ENCODE results near the gene GRIK3.

GRIK3 gene

DNA sequence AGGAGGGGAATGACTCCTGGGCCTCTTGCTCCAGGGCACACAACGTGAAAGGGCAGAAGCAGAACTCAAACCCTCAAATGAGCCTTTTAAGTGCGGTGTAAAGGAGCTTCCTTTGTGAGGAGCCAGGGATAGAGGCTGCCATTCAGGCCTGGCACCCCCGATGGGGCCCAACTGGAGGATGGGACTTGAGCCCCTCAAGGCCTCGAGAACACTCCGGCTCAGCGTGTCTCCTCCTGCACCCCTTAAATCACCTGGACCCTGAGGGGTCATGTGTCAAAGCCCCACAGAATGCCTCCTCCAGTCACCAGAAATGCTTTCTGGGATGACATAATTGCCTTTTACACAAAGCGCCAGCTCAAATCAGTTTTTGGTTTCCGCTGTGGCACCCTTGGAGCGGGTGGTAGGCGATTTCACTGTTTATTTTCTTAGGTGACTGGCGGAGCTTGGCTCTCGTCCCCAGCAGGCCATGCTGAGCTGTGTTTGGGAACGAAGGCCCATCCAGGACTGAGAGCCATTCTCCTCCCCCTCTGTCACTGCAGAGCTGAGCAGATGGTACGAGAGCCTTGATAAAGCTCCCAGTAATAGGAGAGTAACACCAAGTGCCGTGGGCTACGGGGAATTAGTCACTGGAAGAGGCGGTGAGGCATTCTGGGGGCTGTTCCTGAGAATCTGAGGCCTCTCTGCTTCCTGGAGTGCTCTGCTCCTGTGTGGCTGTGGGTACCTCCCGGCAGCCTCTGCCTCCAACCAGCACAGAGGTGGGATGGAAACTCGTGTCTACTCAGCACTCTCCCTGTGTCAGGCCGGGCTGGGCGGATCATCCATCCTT lies 163.0 kb downstream of the GRIK3 start:
- no peak for FAIRE-seq

DNA sequence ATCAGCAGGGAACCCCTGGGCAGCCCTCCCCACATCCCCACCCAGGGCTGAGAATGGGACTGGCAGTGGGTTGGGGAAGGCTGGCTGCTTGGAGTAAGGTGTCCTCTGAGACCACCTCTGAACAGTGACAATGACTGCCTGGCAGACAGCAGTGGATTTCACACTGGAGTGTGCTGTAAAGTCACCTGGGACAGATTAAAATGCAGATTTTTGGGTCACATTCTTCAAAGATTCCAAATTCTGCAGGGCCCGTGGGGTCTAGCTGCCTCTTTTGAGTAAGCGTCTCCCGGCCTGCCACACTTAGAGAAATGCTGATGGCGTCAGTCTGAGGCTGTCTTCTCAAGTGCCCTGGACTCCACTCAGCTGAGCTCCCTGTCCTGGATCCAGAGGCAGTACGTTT lies 164.5 kb downstream of the GRIK3 start:
- no peak for FAIRE-seq

DNA sequence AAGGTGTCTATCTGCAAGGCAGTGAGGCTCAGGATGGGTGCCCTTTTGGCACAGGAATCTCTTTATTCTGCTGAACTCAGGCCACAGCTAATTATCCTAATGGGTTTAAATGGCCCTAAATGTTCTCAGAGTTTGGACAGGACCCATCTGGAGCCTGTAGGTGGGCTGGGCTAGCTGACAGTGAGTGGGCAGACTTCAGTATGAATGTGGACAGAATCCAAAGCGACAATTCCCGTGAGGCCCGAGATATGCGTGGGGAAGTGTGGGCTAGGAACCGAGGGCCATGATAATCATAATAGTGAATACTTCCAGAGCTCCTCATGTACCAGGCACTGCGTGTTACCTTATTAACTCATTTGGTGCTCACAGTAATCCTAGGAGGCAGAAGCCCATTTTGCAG lies 165.3 kb downstream of the GRIK3 start:
- no peak for FAIRE-seq

DNA sequence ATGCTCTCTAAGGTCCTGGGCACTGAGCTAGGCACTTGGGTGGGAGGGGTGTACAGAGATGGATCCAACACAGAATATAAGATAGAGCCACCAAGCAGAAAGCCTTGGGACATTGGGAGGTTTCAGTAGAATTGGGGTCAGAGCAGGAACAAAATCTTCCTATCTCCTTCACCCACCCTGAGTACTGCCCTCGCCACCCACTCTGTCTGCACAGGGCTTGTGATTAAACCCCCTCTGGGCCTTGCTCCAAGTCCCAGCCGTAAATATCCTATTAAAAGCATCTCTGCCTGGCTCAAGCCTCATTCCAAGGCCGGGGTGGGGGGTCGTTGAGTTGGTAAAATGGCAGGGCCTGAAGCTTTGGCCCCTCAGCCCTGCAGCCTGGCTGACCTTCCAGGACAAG lies 166.7 kb downstream of the GRIK3 start:
- no peak for FAIRE-seq

DNA sequence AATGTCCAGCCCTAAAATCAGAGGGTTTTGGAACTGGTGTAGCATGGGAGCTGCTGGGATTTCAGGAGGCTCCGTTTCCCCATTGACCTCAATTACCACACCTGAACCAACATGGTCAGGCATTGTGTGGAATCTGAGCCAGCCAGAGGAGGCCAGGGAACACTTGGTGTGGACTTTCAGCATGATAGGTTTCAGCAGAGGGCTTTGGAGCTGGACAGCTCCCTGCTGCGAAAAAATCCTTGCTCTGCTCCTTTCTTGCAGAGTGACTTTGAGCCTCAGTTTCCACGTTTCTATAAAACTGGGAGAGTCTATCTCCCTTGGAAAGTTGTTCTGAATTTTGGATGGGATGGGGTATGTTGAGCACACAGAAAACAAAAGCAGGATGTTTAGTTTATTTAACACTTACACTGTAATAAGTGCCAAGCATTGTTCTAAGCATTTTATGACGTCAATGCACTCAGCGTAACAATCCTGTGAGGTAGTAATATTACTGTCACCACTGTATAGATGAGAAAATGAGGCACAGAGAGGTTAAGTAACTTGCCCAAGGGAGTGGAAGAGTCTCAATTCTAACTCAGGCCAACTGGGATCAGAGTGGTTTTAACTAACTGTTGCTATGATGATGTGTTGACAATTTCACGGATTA lies 168.0 kb downstream of the GRIK3 start:
- no peak for FAIRE-seq

DNA sequence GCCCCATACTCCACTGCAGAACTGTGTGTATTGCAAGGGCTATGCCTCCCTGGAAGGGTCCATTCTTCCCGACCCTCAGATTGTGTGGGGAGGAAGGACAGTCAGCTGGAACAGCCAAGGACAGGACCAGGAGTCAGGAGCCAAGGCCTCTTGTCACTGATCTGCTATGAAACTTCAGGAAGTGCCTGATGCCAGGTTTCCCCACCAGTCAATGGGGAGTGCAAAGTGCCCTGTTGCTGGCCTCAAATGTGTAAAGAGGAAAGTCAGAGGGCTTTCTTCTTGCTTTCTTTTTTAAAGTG lies 168.8 kb downstream of the GRIK3 start:
- FAIRE-seq = no peak

DNA sequence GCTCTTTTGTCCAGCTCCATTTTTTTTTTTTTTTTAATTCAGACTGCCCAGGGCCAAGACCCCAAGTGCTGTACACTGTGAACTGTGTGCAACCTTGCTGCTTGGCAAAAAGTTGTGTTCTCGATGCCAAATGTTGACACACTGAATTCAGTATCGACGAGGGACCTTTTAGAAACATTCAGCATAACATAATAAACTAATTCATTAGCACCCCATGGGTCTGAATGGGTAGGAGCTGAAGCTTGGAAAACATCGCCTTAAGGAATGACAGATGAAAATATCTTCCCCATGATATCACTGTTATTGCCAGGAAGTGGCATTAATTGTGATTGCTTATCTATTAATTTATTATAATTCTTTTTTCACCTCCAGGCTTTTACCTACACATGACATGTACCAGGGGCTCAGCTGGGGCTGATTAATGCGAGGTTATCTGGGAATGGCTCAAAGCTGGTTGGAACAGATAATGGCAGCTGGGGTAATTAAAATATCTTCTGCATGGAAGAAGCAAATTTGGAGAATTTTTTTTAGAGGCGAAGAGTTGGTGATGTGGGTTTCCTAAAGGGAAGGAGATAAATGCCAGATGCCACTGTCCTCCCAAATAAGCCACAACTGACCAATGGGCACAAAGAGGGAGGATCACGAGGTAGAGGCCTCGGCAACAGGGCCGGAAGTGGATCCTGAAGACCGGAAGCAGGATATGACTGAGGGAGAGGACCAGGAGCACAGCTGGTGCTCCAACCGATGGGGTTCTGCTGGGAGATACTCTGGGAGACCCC lies 169.3 kb downstream of the GRIK3 start:
- FAIRE-seq = no peak

DNA sequence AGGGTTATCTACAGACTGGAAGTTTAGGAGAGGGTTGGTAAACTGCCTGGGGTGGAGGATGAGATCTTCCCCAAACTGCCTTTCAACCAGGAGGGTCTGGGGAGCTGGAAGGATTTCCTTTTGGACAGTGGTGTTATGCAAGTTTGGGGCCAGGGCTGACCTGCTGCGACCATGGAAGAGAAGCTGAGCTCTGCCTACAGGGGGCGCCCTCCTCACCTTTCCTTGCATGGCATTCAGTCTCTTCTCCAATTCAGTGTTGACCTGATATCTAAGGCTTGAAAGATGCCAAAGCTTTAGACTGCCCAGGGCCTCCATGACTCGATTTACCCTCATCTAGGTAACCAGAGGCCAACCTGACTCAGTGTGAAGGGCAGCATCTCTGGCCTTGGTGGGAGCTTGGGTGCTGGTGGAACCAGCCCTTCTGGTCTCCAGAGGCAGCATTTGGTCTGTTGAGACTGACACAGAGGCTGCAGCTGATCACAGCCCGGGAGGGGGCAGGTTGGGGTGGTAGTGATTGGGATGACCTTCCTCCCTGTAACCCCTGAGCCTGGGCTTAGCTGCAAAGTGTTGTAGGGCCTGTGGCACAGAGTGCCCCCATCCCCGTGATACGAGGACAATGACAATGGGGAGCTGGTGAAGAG lies 170.0 kb downstream of the GRIK3 start:
- no peak for FAIRE-seq

DNA sequence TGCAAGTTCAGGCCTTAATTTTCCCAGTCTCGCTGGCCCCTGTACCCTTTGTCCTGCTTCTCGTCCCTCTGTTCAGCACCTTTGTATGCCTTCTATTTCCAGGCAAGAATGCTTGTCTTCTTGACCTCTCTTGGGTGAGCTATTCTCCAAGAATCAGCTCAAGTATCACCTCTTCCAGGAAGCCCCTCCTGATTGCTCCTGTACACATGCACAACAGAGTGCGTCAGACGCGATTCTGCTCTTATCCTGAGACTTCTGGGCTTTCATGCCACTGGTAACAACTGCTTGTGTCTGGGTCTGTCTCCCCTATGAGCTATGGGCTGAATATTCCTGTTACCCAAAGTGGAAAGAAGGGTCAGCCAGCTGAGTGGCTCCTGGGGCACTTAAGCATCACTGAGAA lies 170.8 kb downstream of the GRIK3 start:
- FAIRE-seq = no peak

DNA sequence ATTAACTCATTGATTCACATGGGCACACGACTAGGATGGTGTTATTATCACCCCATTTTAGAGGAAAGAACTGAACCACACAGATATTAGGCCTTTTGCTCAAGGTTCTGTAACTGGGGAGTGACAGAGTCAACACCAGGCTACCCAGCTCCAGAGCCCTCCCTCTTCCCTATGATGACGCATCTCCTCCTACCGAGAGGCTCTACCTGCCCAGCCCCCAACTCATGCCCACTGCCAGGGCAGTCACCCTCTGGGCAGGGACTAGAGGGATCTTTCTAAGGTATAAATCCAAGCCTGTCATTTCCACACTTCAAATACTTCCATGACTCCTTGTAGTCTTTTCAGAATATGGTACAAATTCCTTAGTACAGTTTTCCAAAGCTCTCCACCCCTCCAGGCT lies 171.3 kb downstream of the GRIK3 start:
- no peak for FAIRE-seq

DNA sequence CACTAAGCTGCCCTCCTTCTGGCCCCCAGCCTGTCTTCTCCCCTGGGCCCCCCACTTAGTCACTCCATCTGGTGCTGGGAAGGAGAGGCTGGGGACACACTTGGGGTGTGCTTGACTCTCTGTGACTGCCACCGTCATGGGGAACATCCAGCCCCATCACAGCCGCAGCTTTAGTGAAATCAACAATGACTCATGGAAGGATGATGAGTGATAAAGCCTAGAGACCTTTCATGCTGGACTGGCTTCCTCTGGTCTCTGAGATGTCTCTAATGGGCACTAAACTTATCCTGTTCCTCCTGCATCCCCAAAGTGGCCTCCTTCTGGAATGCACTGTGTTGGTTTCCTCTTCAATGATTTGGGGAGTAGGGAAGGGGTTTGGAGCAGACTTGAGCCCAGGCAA lies 172.9 kb downstream of the GRIK3 start:
- FAIRE-seq = no peak

DNA sequence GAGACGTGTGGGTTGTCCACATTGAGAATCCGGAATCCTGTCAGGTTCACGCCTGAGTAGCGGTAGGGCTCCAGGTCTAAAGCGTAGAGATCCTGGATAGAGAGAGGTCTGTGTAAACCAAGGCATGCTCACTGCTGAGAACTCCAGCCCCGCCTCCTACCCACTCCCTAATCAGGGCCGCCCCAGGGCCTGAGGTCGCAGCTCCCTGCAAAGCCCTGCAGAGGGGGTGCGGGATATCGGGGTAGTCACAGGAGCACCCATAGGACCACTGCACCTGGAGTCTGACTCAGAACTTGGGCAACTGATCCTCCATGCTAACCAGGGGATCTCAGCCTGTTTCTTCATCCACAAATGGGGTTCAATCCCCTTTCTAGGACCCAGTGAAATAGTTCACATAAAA lies 174.4 kb downstream of the GRIK3 start:
- no peak for FAIRE-seq

DNA sequence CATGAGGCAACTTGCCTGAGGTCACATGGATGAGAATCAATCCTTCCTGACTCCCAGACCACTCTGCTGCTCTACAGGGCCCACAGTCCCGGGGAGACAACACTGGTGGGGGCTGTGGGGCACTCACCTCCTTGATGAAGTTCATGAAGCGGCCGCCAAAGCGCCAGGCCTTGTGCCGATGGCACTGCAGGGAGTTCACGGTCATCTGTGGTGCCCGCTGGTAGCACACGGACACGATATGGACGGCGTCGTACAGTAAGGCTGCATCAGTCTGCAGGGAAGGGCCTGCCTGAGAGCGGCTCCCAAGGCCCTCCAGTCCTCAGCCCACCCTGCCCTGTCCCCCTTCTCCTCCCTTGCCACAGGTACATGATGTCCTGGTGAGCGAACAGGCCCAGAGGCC lies 175.3 kb downstream of the GRIK3 start:
- no peak for FAIRE-seq

DNA sequence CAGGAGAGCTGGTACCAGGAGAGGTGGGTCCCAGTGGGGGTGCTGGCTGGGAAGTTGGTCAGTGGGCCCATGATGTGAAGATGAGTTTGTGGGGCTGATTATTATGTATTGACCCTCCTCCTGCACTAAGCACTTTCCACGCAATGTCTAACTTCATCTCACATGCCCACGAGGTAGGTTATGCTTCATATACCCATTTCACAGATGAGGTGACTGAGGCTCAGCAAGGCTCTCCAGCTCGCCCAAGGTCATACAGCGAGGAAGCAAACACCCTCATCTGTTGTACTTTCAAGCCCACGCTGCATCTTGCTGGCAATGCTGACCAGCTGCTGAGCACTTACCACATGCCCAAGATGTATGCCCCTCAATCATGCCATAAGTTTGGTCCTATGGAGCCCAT lies 175.8 kb downstream of the GRIK3 start:
- no peak for FAIRE-seq

DNA sequence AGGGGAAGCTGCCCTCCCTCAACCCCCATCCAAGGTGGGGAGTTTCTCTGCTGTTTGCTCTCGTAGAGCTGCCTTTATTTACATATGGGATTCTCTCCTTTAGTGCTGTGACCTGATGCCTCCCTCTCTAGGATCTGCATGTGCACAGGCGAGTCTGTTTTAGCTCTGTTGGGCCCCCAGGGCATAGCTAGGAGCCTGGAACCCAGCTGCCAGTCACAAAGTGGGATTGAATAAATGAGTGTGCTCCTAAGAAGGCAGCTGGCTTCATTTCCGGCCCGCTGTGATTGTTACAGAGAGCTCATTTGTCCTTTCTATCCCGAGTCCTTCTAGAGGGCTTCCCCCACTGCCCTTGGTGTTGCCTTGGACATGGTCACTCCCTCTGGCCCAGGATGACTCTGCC lies 176.6 kb downstream of the GRIK3 start:
- no peak for FAIRE-seq

DNA sequence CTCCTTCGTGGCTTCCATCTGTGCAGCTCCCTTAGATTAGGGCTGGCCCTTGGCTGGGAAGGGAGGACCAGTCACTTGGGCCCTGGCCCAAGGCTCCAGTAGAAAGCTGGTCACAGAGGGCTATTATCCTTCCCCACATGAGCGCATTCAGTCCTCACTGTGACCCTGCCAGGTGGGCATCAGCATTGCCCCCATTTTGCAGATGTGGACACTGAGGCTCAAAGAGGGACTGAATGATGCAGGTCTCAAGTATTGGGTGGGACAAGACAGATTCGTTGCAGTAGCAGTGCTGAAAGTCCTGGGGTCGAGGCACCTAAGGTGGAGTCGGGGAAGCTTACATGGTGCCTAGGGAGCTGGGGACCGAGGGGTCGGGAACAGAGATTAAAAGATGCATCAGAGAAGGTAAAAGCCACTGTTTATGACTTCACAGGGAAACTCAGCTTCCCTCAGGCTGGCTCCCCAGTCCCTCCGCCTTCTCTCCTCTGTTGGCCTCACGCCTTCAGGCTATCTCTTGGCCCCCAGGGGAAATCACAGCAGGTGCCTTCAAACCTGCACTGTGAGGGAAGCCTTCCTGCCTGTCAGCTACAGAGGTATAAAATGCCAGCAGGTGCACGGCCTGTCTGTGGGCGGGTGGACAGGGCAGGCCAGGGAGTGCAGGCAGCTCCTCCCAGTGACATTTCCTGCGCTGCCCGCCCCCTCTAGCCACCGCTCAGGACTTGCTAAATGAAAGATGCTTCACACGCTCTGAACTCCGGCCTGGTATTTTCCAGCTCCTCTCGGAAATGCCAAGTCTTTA lies 178.4 kb downstream of the GRIK3 start:
- no peak for FAIRE-seq

DNA sequence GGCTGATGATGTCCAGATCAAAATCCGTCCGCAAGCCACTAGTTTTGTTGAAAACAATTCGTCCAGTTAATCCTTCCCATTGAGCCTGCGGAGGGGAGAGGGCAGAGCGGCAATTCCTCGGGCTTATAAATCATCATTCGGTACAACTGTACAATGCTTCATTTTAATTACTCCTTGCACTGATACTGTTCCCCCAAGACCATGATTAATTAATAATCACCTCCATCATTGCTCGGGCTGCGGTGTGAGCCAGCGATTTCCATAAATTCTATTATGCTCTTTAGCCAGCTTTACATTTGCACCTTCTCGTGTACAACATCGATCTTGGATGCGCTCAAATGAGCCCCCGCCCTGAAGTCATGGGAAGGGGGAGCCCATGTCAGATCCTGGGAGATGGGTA lies 180.7 kb downstream of the GRIK3 start:
- no peak for FAIRE-seq

DNA sequence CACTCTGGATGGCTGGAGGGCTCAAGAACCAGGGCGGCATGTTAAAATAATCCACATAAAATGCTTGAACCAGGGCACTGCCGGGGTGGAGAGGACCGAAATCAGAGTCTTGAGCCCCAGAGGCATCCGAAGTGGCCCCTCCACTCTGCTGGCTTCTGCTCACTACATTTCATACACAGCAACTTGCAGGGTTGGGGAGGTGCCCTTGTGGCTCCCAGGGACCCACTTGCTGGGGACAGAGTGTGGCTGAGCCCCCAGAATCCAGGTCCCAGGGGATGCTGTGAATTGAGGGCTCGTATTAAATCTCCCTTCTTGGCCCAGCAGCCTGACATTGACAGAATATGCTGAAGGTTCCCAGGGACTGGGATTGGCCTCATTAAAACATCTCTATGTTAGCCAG lies 181.7 kb downstream of the GRIK3 start:
- FAIRE-seq = no peak

DNA sequence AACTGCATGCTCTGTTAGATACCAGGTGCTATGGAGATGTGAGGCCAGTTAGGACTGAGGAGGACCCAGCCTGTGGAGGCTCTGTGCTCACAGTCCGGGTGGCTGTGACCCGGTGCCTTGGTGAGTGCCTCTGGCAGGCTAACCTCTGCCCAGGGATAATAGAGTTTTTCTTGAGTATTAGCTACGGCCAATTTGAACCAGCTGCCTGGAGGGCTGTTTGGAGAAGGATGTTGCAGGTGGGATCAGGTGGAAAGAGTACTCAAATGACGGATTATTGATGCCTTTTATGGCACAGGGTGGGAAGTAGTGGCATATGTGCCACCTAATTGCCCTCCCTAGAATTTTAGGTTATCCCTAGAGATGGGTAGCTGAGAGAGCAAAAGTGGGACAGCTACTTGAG lies 182.7 kb downstream of the GRIK3 start:
- no peak for FAIRE-seq

DNA sequence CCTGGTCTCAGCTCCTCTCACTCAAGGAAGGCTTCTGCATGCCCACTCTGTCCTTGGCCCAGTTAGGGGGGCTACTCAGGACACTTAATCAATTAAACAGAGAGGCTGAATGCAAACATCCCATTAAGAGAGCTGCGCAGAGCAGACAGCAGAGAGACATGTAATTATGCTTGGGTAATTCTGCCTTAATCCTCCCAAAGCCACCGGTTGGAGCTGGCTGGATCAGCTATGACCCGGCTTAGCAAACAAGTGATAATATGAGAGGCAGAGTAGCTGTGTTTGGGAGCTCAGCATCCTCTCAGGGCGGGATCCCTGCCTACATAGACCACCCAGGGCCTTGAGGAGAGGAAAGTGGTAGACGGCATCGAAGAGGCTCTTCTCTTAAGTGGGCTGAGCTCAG lies 183.2 kb downstream of the GRIK3 start:
- no peak for FAIRE-seq

DNA sequence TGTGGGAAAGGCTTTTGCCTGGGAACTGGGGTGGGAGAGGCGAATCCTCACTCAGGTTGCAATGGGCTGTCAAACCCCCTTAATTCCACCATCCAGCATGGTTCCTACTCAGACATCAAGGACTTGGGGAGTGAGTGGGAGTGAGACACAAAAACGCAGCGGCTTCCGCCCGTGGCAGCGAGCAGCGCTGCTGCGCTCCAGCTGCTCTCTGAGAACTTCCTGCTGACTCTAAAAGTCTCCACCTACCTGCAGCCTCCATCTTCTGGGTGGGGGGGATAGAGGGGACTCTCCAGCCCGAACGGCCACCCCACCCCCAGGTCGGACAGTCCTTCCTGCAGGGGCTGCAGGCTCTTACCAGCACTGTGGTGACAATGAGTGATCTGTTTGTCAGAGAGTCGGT lies 184.4 kb downstream of the GRIK3 start:
- no peak for FAIRE-seq

DNA sequence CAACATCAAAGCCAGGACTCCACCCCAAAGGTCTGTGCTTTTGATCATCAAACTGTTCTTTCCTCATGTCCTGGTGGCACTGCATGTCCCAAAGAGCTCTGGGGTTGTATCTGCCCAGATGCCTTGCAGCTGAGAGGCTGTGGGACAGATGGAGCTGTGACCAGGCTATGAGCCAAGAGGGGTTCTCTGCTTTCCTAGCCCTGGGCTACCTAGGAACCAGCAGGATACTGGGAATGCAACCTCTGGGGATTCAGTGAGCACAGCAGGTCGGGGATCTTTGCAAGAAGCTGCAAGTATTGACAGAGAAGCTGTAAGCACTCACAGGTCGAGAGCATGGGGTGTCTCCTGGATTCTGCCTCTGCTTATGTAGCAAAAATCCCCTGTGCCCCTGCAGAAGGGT lies 186.6 kb downstream of the GRIK3 start:
- no peak for FAIRE-seq

DNA sequence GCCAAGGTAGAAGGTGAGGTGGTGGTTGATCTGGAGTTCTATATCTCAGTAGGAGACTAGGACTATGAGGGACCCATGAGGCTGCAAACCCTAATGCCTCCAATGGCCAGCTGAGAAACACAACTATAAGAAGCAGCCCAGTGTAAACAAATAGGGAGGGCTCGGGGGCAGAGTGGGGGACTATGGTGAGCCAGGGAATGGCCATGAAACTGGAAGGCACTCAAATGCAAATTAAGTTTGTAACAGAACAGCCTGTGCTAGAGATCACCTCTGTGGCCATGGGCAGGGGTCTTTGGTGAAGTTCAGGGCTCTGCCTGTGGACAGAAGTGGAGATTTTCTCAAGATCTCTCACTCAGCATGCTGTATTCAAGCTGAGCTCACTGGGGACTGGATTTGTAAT lies 187.1 kb downstream of the GRIK3 start:
- no peak for FAIRE-seq

All from G401.6 (cell line).